Hepatocyte (in vitro differentiated cells): ENCODE data around the gene RPS17. TPM values are rescaled to one million over a fixed set of nuclear protein-coding genes. Genes with fewer than 3 reads are reported as not detected.
"Not testable (repeated sequence)": the region's sequence is repeated elsewhere in the genome, so short reads cannot be mapped to it uniquely, and the experiment has no call there.

ENCODE experiments used
- DNase-seq: peaks from one replicate; pipeline ENCODE4 v3.0.0-alpha.2; 2016; ENCODE audit warnings: low spot score
- H2AFZ ChIP-seq: fragments of 200-600 bp; sonication (generic); 2 replicates; pipeline ENCODE4 v1.6.0; 2016; ENCODE audit warnings: antibody characterized with exemption, mild to moderate bottlenecking
- H3K27ac ChIP-seq: fragments of 200-600 bp; sonication (generic); 2 replicates; pipeline ENCODE4 v1.5.1; 2016; ENCODE audit warnings: mild to moderate bottlenecking
- H3K27me3 ChIP-seq: fragments of 200-600 bp; sonication (generic); 2 replicates; pipeline ENCODE4 v1.6.1; 2016
- H3K36me3 ChIP-seq: fragments of 200-600 bp; sonication (generic); replicated peaks from 2 replicates; pipeline ENCODE4 v1.5.1; 2016; ENCODE audit warnings: low read depth; ENCODE audit not compliant: insufficient read depth
- H3K4me1 ChIP-seq: fragments of 200-600 bp; sonication (generic); 2 replicates; pipeline ENCODE4 v1.5.1; 2016; ENCODE audit warnings: mild to moderate bottlenecking, moderate library complexity; ENCODE audit not compliant: insufficient read depth
- H3K4me2 ChIP-seq: fragments of 200-600 bp; sonication (generic); 2 replicates; pipeline ENCODE4 v1.6.0; 2016
- H3K4me3 ChIP-seq: fragments of 200-600 bp; sonication (generic); 2 replicates; pipeline ENCODE4 v1.5.1; 2016; ENCODE audit warnings: mild to moderate bottlenecking
- H3K79me2 ChIP-seq: fragments of 200-600 bp; sonication (generic); 2 replicates; pipeline ENCODE4 v1.6.0; 2017; ENCODE audit warnings: mild to moderate bottlenecking
- H3K9me2 ChIP-seq: fragments of 200-600 bp; sonication (generic); replicated peaks from 2 replicates; pipeline ENCODE4 v1.6.0; 2017; ENCODE audit warnings: mild to moderate bottlenecking; ENCODE audit not compliant: insufficient read depth
- H3K9me3 ChIP-seq: fragments of 200-600 bp; sonication (generic); 2 replicates; pipeline ENCODE4 v1.5.1; 2016; ENCODE audit warnings: low read depth, mild to moderate bottlenecking
- H4K20me1 ChIP-seq: fragments of 200-600 bp; sonication (generic); 2 replicates; pipeline ENCODE4 v1.6.0; 2016; ENCODE audit warnings: mild to moderate bottlenecking; ENCODE audit not compliant: insufficient read depth, poor library complexity, severe bottlenecking
- CTCF ChIP-seq: fragments of 200-600 bp; sonication (generic); IDR thresholded peaks from 2 replicates; pipeline ENCODE4 v1.5.1; 2016; ENCODE audit warnings: antibody characterized with exemption, mild to moderate bottlenecking; ENCODE audit not compliant: poor library complexity
- EZH2 ChIP-seq: fragments of 200-600 bp; sonication (generic); IDR thresholded peaks from 2 replicates; pipeline ENCODE4 v1.6.1; 2016; ENCODE audit warnings: antibody characterized with exemption, mild to moderate bottlenecking, borderline replicate concordance
- EZH2phosphoT487 ChIP-seq: fragments of 200-600 bp; sonication (generic); IDR thresholded peaks from one replicate; pipeline ENCODE4 v1.6.1; 2018; ENCODE audit warnings: antibody characterized with exemption, mild to moderate bottlenecking, low read depth, moderate library complexity; ENCODE audit not compliant: unreplicated experiment, severe bottlenecking
- WGBS: methylation state at CpG from one replicate; pipeline ENCODE4 v1.1.6; 2016; ENCODE audit warnings: low lambda C conversion rate; ENCODE audit errors: missing lambda C conversion rate; 5-methylcytosine and 5-hydroxymethylcytosine counted together
- polyA plus RNA-seq: library from polyadenylated mRNA; unstranded; fragments of >200 nt; fragmentation: Nextera tagmentation; extraction: Ambion mirVana; gene quantifications from 2 replicates; pipeline ENCODE4 v1.2.1, GENCODE V29; 2016
- total RNA-seq: library from RNA; depleted of rRNA; stranded (reverse); fragments of >200 nt; gene quantifications from 2 replicates; pipeline ENCODE4 v1.2.3, GENCODE V29; 2014

RPS17 gene
- total and polyA plus RNA-seq, 2 experiments from 2014 or later = 453 to 2,046 TPM

- peaks cover 37% of the 10 kb centered on the region for H4K20me1 ChIP-seq
- WGBS = 91% methylated on average over 9 of the region's 9 CpGs
Measured at GRCh38 chr15:82535566-82536408, 4.5 kb downstream of the RPS17 start.

DNA sequence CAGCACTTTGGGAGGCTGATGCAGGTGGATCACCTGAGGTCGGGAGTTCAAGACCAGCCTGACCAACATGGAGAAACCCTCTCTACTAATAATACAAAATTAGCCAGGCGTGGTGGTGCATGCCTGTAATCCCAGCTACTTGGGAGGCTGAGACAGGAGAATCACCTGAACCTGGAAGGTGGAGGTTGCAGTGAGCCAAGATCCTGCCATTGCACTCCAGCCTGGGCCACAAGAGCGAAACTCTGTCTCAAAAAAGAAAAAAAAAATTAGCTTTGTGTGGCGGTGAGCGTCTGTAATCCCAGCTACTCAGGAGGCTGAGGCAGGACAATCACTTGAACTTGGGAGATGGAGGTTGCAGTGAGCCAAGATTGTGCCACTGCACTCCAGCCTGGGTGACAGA, 5.1 kb downstream of the RPS17 start:
- not testable (repeated sequence) for H3K4me1 ChIP-seq, H2AFZ ChIP-seq, H3K27me3 ChIP-seq, DNase-seq, H3K4me2 ChIP-seq, H3K27ac ChIP-seq, H3K9me2 ChIP-seq, H3K4me3 ChIP-seq, H3K9me3 ChIP-seq, H3K36me3 ChIP-seq
- 97% methylated on average over 5 of the region's 5 CpGs for WGBS
- peaks cover 28% of the 10 kb centered on the region for H3K79me2 ChIP-seq
- peaks cover 37% of the 10 kb centered on the region for H4K20me1 ChIP-seq

More at GRCh38 chr15:82535566-82536408, 4.5 kb downstream of the RPS17 start:
- TF ChIP-seq EZH2phosphoT487 (no peak), CTCF (no peak), EZH2 (no peak)
- Histone ChIP-seq H2AFZ (no peak overlapping the region), H3K4me2 (no peak overlapping the region), H3K9me3 (no peaks in the 10 kb centered on the region), H3K27me3 (no peaks in the 10 kb centered on the region), H3K9me2 (no peaks in the 10 kb centered on the region), H3K79me2 (peaks cover 29% of the 10 kb centered on the region), H3K36me3 (peaks cover 3% of the 10 kb centered on the region), H3K4me3 (no peak overlapping the region), H3K4me1 (peaks cover 6% of the 10 kb centered on the region), H3K27ac (no peak overlapping the region)
- DNase-seq = no peak

- not testable (repeated sequence) for H3K9me2 ChIP-seq, H3K9me3 ChIP-seq, H3K27ac ChIP-seq, H3K4me2 ChIP-seq, H3K4me3 ChIP-seq, H3K36me3 ChIP-seq, H2AFZ ChIP-seq, H3K4me1 ChIP-seq, H3K27me3 ChIP-seq, DNase-seq
- H4K20me1 ChIP-seq = peaks cover 34% of the 10 kb centered on the region
- peaks cover 22% of the 10 kb centered on the region for H3K79me2 ChIP-seq
- WGBS = 94% methylated on average over 3 of the region's 3 CpGs
Measured at GRCh38 chr15:82534457-82534861, 5.8 kb downstream of the RPS17 start.

- Histone ChIP-seq H3K9me3 (no peaks in the 10 kb centered on the region), H3K79me2 (peaks cover 15% of the 10 kb centered on the region), H4K20me1 (peaks cover 27% of the 10 kb centered on the region), H3K9me2 (no peaks in the 10 kb centered on the region), H3K4me3 (no peak overlapping the region), H3K27ac (no peak overlapping the region), H3K4me2 (no peak overlapping the region), H2AFZ (no peak overlapping the region), H3K36me3 (peaks cover 3% of the 10 kb centered on the region), H3K4me1 (peaks cover 5% of the 10 kb centered on the region), H3K27me3 (no peaks in the 10 kb centered on the region)
- DNase-seq = no peak
- WGBS = 96% methylated on average over 3 of the region's 3 CpGs
- TF ChIP-seq EZH2 = no peak
- TF ChIP-seq EZH2phosphoT487 = no peak
- no peak for TF ChIP-seq CTCF
Measured at GRCh38 chr15:82533801-82534200, 6.5 kb downstream of the RPS17 start.
